GM19240 (cell line): ENCODE measurements around the gene PHF11.
"Not testable (repeated sequence)": the region's sequence is repeated elsewhere in the genome, so short reads cannot be mapped to it uniquely, and the experiment has no call there.

ENCODE experiments used
- DNase-seq: peaks from one replicate; pipeline ENCODE4 v3.0.0; 2011; ENCODE audit warnings: low spot score; ENCODE audit not compliant: insufficient read length

Gene PHF11

GRCh38 chr13:49495783-49496762, at the start of gene PHF11:
PHF11 (plus strand) TSS chr13:49495953; CDS start chr13:49496002, 49 bp downstream.
- peak; percentile 72 for DNase-seq

DNA sequence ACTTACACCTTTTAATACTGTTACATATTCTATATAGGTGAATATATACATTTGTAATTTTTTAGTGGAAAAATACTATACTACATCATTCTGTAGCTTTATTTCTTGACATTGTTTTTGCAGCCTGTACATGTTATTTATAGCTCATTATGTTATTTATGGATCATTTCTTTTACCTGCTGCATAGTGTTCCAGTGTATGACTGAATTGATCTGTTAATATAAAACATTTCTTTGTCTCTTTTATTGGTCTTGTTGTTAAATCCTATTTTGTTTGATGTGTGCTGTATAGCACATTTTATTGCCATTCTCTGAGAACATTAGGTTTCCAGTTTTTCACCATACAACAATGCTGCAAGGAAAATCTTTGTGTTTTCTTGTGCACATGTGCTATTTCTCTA, 49.3 kb upstream of the PHF11 start:
- no peak for DNase-seq

DNA sequence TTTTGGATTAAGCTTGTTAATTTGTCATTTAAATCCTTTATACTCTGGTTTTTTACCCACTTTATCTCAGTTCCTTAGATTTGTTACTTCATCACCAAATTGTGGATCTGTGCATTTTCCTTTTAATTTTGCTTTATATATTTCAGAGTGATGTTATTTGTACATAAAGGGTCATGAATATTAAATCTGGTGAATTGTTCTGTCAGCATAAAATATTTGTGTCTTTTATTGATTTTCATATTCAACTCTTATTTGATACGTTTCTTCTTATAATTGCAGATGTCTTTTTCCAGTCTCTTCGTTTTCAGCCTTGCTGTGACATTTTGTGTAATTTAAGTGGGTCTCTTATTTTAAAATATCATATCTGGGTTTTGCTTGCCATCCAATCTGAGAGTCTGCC, 47.0 kb upstream of the PHF11 start:
- no peak for DNase-seq

DNA sequence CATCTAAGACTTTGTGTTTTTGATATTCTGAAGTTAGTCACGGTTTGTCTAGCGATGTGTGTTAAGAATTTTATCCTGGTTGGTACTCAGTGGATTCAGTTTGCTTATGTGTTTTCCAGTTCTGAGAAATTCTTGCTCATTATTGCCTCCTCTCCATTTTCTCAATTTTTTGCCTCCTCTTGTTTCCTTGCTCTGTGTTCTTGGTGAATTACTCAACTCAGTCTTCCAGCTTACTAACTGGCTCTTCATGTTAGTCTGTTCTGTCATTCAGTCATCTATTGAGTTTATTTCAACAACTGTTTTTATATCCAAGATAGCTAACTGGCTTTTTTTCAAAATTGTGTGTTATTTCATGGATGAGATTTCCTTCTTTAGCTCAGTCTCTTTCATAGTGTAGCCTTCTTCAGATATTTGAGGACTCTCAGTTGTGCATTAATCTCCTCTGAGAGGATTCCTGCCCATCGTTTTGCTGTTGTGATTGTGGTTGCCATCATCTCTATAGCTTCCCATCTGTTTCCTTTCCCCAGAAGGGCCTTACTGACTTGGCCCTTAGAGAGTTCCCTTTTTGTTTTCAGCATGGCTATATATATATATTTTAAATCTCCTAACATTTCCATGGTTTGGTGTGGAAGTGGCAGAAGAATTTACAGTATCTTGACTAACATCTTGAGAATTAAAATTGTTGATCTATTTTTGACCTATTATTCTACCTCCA, 45.5 kb upstream of the PHF11 start:
- no peak for DNase-seq

- DNase-seq, result no peak
These were observed 42.9 kb upstream of the PHF11 start for GRCh38 chr13:49452725-49453457.

DNA sequence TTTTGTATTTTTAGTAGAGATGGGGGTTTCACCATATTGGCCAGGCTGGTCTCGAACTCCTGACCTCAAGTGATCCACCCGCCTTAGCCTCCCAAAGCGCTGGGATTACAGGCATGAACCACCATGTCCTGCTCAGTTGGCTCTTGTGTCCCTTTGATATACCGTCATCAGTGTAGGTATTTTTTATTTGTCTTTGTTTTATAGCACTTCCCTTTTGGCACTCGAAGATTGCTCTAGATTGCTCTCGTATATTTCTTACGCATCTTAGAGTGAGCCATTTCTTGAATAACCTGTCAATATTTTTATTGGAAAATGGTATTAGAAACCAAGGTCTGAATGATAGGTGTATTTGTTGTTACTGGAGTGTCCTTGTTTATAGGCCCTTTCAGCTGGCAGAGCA, 42.3 kb upstream of the PHF11 start:
- no peak for DNase-seq

DNA sequence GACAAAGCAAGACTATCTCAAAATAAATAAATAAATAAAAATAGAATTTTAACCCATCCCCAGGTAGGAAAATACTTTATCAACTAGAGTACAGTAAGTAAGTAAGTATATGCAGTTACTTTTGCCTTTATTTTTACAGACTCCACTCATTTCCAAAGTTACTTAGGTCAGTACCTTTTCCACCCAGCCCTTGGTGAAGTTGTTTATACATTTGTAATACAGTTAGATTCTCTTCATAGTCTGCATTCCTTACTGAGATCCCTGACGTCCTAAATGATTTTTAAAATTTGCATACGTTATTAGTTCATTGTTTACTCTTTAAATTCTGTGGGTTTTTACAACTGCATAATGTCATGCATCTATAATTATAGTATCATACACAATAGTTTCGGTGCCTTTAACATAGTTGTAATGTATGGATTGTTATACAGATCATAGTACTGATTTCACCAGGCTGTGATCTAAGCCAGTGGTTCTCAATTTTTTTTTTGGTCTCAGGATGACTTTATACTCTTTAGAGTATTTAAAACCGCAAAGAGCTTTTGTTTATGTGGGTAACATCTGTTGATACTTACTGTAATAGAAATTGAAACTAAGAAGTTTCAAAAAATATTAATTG, 41.3 kb upstream of the PHF11 start:
- DNase-seq, result no peak

DNA sequence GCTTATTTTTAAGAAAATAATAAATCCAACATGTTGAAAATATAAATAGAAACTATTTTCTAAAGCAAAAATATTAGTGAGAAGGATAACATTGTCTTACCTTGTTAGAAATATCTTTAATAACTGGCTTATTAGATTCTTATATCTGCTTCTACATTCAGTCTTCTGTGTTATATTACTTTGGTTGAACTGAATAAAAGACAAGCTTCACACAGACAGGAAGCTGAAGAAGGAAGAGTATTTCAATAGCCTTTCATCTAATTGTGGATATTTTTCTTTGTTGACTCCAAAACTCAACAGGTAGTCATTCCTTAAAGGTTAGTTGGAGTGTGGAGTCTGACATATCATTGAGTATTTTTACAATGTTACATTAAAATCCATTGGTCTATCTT, 40.8 kb upstream of the PHF11 start:
- DNase-seq, result no peak

- no peak for DNase-seq
These were observed 39.6 kb upstream of the PHF11 start for GRCh38 chr13:49456156-49456555.

GRCh38 chr13:49457221-49457620, 38.5 kb upstream of the PHF11 start:
- DNase-seq, result no peak

GRCh38 chr13:49459580-49459979, 36.2 kb upstream of the PHF11 start:
- no peak for DNase-seq

DNA sequence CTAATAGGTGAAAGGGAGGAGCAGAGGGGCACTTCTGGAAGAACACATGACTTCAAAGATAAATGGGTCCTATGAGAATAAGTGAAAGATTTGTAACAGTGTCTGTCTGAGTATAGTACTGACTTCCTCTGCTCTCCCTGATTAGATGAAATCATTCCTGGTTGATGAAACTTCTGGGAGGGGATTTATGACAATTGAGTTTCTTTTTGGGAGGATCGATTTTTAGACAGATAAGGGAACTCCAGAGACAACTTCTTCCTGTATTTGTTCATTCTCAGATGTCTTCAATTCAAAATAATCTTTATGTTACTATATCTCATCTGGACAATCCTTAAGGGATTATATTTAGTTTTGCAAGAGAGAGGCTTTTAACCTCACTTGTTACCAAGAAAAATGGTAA, 31.7 kb upstream of the PHF11 start:
- DNase-seq, result no peak

- DNase-seq, result no peak
These were observed 31.0 kb upstream of the PHF11 start for GRCh38 chr13:49464621-49465325.

GRCh38 chr13:49466292-49466838, 29.4 kb upstream of the PHF11 start:
- no peak for DNase-seq

- no peak for DNase-seq
These were observed 23.6 kb upstream of the PHF11 start for GRCh38 chr13:49472186-49472585.

- no peak for DNase-seq
These were observed 19.2 kb upstream of the PHF11 start for GRCh38 chr13:49476529-49476928.

DNA sequence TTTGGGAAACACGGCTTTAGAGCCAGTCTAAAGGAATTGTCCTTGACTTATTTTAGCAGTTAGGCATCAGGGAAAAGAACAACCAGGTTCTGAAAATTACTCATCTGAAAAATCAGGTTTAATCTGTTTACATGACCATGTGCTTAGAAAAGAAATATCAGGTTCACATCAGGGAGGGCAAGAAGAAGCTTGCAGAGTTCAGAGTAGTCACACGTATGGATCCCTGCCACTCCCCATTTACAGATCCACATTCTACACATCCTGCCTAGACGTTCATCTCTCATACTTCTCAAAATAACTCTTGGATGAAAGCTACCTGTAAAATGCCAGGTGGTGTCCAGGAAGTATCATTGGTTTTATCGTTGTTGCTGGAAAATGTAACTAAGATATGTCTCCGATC, 14.0 kb upstream of the PHF11 start:
- no peak for DNase-seq

DNA sequence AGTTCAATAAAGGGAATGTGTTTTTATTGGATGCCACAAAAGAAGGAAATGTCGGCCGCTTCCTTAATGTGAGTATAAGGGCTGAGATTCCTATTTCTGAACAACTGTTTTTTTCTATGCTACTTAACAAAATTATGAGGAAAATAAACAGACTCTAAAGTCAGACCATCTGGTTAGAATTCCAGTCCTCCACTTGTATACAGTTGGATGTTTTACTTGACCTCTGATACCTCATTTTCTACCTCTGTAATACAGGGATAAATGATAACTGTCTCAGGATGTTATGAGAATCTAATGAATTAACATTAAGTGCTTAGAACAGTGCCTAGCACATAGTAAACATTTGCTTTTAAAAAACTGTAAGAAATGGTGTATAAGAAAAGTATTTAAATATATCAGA, 7.2 kb upstream of the PHF11 start:
- no peak for DNase-seq

GRCh38 chr13:49494645-49495044, 1.1 kb upstream of the PHF11 start:
- DNase-seq, result no peak

DNA sequence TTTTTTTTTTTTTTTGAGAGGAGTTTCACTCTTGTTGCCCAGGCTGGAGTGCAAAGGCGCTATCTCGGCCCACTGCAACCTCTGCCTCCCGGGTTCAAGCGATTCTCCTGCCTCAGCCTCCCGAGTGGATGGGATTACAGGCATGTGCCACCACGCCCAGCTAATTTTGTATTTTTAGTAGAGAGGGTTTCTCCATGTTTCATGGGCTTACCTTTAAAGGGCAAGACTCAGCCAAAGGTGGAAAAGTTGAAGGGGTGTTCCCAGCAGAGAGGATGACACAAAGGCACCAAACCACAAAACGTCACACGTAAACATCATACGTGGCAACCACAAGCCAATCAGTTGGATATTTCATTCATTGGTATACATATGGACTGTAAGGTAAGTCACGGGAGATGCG, 1.1 kb downstream of the PHF11 start:
- DNase-seq, result not testable (repeated sequence)

DNA sequence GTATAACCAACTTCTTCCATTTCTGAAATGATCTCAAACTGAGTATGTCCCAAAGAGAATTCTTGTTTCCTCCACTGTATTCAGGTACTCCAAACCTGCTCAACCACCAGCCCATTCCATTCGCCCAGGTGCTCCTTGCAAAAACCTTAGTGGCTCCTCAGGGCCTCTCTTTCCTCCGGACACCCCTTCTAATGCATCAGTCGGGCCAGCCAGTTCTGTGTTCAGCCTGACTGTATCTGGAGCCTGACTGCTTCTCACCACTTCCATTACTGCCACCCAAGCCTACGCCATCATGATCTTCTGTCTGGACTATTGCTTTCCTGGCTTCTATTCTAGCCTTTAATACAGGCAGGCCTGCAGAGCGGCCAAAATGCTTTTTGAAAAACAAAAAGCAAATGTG, 1.5 kb downstream of the PHF11 start:
- DNase-seq, result no peak
